Neural cell (in vitro differentiated cells): ENCODE measurements around the gene CRIP3.

Experiments used
- EP300 ChIP-seq: fragments of 450-650 bp; conservative IDR thresholded peaks from 2 replicates; pipeline ENCODE4 v1.6.1; 2014; ENCODE audit warnings: antibody characterized with exemption, mild to moderate bottlenecking, moderate library complexity; ENCODE audit not compliant: poor library complexity, severe bottlenecking
- POLR2AphosphoS5 ChIP-seq: IDR thresholded peaks from 2 replicates; pipeline ENCODE4 v1.6.1; 2012
- TF ChIP-seq, protein P1 (sequence below): fragments of 450-650 bp; IDR thresholded peaks from 2 replicates; pipeline ENCODE4 v1.5.1; 2014; ENCODE audit warnings: antibody characterized with exemption, mild to moderate bottlenecking, moderate library complexity; ENCODE audit not compliant: poor library complexity, severe bottlenecking

DNA sequence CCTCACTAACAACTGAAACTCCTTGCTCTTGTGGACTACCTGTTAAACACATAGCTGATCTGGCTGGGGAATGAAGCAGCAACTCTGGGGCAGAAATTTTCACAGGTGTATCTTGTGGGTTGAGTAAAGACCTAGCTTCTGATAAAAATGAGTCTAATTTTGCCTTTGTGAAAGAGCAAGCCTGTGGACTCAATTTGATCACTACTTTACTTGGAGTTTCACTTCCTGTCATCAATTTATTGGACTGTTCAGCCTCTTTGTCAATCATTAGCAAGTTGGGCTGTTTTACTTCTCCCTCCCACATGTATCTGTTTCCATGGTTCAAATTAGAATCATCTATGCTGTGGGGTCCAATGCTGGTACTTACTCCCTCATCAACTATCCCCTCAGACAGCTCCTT is 29.6 kb upstream of the CRIP3 start:
- no peak for TF ChIP-seq POLR2AphosphoS5
- TF ChIP-seq, protein P1, sequence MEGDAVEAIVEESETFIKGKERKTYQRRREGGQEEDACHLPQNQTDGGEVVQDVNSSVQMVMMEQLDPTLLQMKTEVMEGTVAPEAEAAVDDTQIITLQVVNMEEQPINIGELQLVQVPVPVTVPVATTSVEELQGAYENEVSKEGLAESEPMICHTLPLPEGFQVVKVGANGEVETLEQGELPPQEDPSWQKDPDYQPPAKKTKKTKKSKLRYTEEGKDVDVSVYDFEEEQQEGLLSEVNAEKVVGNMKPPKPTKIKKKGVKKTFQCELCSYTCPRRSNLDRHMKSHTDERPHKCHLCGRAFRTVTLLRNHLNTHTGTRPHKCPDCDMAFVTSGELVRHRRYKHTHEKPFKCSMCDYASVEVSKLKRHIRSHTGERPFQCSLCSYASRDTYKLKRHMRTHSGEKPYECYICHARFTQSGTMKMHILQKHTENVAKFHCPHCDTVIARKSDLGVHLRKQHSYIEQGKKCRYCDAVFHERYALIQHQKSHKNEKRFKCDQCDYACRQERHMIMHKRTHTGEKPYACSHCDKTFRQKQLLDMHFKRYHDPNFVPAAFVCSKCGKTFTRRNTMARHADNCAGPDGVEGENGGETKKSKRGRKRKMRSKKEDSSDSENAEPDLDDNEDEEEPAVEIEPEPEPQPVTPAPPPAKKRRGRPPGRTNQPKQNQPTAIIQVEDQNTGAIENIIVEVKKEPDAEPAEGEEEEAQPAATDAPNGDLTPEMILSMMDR = no peak
- no peak for TF ChIP-seq EP300
